Fibroblast of lung (primary cell): ENCODE results near the gene CT55.

ENCODE experiments used
- CTCF ChIP-seq, 2 donors: IDR thresholded peaks in 1 of 2; conservative IDR thresholded peaks in 1 of 2; 1 replicate in 1 of 2; 2 replicates in 1 of 2; pipeline ENCODE4 v1.5.1; 2011 to 2012; ENCODE audit warnings: low read length in 2 of 2, control low read depth in 1 of 2, inconsistent platforms in 1 of 2, low read depth in 1 of 2, mild to moderate bottlenecking in 1 of 2
- EZH2 ChIP-seq: IDR thresholded peaks from 2 replicates; pipeline ENCODE4 v1.5.1; 2012; ENCODE audit warnings: low read length, control low read depth, mild to moderate bottlenecking; ENCODE audit errors: missing control alignments

GRCh38 chrX:135109554-135109953, 61.6 kb downstream of the CT55 start:
- TF ChIP-seq CTCF (conservative IDR thresholded peaks at IDR 0.05 in 1 of 2, IDR thresholded peaks at IDR 0.05 in 1 of 2; ENCODE audit: low read depth in 1 of 2, low read length in 2 of 2) (no peak), EZH2 (no peak)
